A673 (cell line): ENCODE measurements around the gene CDKN2D.

Source experiments
- EZH2 ChIP-seq: fragments of 200-600 bp; sonication (generic); IDR thresholded peaks from 2 replicates; pipeline ENCODE4 v1.6.1; 2017; ENCODE audit warnings: borderline replicate concordance, low read depth, mild to moderate bottlenecking, mixed read lengths, antibody characterized with exemption, low read length; ENCODE audit not compliant: poor library complexity, severe bottlenecking
- TF ChIP-seq, protein P1 (sequence below): fragments of 300-800, 200-600 bp; sonication (generic); conservative IDR thresholded peaks from 2 replicates; pipeline ENCODE4 v1.5.1; 2017; ENCODE audit warnings: low read depth, mild to moderate bottlenecking, antibody characterized with exemption, low read length, moderate library complexity, mixed read lengths

DNA sequence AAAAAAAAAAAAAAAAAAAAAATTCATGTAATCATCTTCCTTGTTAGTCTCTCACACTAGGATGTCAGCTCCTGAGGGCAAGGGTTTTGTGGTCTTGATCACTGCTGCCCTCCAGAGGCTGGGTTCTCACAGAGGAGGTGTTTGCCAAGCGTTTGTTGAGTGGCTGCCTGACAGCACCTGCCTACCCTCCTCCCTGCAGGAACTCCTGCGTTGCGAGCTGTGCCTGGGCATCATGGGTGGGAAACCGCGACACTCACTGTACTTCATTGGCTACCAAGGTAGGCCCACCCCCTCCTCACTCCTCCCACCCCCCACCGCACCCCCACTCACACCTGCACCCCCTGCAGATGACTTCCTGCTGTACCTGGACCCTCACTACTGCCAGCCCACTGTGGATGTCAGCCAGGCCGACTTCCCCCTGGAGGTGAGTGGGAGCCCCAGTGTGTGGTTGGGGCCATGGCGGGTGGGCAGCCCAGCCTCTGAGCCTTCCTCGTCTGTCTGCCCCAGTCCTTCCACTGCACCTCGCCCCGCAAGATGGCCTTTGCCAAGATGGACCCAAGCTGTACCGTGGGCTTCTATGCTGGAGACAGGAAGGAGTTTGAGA is 17.0 kb downstream of the CDKN2D start:
- TF ChIP-seq, protein P1, sequence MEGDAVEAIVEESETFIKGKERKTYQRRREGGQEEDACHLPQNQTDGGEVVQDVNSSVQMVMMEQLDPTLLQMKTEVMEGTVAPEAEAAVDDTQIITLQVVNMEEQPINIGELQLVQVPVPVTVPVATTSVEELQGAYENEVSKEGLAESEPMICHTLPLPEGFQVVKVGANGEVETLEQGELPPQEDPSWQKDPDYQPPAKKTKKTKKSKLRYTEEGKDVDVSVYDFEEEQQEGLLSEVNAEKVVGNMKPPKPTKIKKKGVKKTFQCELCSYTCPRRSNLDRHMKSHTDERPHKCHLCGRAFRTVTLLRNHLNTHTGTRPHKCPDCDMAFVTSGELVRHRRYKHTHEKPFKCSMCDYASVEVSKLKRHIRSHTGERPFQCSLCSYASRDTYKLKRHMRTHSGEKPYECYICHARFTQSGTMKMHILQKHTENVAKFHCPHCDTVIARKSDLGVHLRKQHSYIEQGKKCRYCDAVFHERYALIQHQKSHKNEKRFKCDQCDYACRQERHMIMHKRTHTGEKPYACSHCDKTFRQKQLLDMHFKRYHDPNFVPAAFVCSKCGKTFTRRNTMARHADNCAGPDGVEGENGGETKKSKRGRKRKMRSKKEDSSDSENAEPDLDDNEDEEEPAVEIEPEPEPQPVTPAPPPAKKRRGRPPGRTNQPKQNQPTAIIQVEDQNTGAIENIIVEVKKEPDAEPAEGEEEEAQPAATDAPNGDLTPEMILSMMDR, result no peak
- TF ChIP-seq EZH2, result no peak
